HFF-Myc (cell line): ENCODE data around the gene TVP23C.
A peak's percentile ranks its signal among the peaks of the same experiment; 100 is the strongest.
"Not testable (repeated sequence)": the region's sequence is repeated elsewhere in the genome, so short reads cannot be mapped to it uniquely, and the experiment has no call there.

Experiments
- DNase-seq: peaks from one replicate; pipeline ENCODE4 v3.0.0-alpha.2; 2011; ENCODE audit warnings: low read depth; ENCODE audit errors: extremely low read depth
- H3K4me3 ChIP-seq: replicated peaks from 2 replicates; pipeline ENCODE4 v1.5.1; 2011; ENCODE audit warnings: low read depth, mild to moderate bottlenecking, control low read depth, low read length
- TF ChIP-seq, protein P1 (sequence below): IDR thresholded peaks from 2 replicates; pipeline ENCODE4 v1.5.1; 2012; ENCODE audit warnings: mild to moderate bottlenecking, low read depth, low read length, control low read depth; ENCODE audit errors: missing control alignments

The TVP23C gene

DNA sequence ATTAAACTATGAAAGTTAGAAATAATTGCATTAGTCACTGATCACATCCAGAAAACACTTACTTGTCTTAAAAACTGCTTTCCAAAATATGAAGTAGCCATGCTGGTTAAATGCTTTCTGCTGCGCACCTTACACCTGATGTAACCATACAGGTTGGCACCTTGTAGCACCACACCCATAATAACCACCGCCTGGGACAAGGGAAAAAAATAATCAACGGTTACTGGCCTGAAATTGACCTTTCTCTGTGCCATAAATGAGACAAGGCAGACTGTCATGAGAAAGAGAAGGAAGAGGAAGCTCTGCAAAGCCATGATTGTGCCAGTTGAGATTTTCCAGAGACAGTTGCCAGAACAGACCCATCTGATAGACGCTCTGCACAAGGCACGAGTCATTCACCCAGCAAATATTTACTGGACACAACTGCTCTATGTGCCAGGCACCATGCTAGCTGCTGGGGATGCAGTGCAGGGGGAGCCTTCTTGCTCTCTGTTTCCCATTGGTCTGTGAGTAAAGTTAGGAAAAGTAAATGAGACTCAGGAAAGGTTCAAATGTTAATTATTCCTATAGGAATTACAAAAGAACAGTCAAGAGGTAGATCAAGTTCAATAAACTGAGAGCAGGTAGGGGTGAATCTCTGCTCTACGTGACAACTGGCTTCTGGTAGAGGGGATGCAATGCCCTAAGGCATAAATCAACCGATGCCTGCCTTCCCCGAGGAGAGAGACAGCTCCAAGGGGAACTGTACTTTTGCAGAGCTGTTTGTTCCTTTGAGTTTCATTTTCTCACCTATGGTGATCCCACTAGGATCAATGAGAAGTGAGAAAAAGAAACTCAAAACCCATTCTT lies 22.7 kb downstream of the TVP23C start:
- DNase-seq, H3K4me3 ChIP-seq: not testable (repeated sequence)

- not testable (repeated sequence) for DNase-seq, H3K4me3 ChIP-seq
These were observed 30.2 kb downstream of the TVP23C start for GRCh38 chr17:15533122-15533521.

DNA sequence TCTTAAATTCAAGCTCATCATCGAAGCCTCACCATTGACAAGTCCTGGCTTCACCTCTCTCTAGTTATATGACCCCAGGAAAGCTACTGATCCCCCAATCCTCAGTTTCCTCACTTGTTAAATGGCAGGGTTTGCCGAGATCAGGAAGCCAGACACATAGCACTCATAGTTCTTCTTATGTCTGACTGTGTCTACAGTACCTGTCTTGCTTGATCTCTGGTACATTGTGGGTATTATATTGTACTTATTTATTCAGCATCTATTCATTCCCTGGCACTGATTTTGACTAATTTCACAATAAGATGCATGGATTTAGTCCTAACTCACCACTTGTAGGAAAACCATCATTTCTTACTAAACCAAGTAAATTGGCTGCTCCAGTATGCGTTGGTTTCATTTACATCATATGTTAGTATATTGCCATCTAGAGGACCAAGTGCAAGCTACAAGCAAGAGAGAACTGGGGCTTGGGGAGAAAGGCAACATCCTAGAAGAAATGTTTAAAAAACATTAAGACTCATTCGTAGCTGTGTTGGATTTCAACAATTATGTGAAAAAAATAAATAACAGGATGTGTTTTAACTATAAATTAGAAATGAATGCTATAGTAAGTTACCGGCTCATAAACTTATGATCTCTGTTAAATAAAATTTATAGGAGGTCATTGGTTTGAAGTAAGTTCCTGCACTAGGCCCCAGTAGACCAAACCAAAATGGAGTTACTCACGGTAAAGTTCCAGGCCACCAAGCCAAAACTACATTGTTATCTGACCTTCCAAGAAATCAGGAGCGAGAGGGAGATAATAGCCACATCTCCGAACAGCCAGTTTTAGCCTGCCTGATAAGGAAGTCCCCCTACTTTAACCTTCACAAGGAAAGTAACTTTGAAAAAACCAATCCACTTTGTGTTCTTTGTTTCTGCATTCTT lies 36.7 kb downstream of the TVP23C start:
- TF ChIP-seq, protein P1, sequence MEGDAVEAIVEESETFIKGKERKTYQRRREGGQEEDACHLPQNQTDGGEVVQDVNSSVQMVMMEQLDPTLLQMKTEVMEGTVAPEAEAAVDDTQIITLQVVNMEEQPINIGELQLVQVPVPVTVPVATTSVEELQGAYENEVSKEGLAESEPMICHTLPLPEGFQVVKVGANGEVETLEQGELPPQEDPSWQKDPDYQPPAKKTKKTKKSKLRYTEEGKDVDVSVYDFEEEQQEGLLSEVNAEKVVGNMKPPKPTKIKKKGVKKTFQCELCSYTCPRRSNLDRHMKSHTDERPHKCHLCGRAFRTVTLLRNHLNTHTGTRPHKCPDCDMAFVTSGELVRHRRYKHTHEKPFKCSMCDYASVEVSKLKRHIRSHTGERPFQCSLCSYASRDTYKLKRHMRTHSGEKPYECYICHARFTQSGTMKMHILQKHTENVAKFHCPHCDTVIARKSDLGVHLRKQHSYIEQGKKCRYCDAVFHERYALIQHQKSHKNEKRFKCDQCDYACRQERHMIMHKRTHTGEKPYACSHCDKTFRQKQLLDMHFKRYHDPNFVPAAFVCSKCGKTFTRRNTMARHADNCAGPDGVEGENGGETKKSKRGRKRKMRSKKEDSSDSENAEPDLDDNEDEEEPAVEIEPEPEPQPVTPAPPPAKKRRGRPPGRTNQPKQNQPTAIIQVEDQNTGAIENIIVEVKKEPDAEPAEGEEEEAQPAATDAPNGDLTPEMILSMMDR, result peak; percentile 41
- H3K4me3 ChIP-seq, DNase-seq: not testable (repeated sequence)

DNA sequence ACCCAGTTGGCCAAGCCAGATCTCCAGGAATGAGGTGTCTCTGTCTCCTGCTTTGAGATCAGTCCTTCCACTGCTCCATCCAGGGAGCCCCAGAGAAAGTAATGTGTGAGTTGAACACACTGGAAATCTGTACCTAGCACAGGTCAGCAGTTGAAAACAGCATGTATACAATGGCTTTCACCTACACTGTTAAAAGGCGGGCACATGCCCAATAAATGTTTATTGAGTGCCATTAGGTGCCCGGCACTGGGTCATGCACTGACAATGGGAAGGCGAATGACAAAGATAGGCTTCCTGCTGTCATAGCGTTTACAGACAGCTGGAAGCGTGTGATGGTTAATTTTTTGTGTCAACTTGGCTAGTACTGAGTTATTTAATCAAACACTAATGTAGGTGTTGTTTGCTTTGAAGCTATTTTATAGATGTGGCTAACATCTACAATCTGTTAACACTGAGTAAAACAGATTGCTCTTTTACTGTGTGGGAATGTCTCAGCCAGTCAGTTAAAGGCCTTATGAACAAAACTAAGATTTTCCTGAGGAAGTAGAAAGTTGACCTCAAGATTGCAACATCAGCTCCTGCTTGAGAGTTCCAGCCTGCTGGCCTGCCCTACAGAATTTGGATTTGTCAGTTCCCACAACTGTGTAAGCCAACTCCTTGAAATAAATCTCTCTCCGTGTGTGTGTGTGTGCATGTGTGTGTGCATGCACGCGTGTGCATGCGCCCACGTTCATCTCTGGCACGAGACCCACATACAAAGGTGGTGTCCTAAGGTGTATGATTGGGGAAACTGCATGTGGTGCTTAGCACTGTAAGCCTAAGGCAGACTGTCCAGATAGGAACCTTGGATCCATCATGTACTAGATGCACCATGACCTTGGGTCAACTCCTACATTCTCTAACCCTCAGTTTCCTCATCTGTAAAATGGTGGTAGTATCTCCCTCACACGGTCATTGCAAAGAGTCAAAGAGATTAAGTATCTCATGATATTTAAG lies 38.0 kb downstream of the TVP23C start:
- not testable (repeated sequence) for DNase-seq, H3K4me3 ChIP-seq

GRCh38 chr17:15516150-15516549 lies 47.1 kb downstream of the TVP23C start:
- no peak for DNase-seq
- TF ChIP-seq, protein P1, result no peak
- H3K4me3 ChIP-seq, result no peak overlapping the region

DNA sequence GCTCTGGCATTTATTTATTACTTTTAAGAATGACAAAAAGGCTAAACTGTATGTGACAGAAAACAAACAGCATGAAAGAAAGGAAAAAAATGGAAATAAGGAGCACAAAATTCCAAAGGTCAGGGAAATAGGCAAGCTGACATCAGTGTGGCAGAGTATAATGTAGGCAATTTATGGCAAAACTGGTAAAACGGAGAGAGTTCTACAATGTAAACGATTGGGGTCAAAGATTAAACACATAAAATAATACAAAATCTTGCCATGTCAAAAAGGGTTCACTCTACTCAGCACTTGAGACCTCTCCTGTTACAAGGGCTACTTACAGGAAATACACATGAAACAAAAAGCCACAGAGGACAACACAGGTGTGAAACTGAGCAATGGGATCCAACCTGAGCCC lies 48.8 kb downstream of the TVP23C start:
- TF ChIP-seq, protein P1, result no peak
- H3K4me3 ChIP-seq, result no peak overlapping the region
- DNase-seq, result no peak

DNA sequence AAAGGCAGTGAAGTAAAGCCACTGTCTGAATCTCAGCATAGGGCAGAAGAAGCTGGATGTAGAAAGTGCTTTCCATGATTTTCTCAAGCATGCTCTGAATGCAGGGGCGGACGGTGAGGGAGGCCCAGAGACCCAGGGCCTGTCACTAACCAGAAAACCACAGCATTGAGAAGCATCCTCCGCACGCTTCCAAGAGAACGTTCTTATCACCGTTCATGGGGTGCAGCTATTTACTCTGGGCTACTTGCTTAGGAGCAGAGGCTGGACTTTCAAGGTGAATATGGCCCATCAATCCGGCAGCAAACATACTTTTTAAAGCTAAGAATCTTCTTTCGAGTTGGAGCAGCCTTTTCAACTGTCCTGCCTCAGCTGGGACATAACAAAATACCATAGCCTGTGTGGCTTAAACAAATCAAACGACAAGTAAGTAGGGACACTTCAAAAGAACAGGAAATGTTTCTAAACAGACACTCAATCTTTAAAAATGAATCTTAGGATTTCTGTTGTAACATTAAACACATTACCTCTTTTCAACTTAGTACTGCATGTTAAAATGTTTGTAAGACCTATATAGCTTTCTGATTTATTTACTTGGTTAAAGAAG lies 49.3 kb downstream of the TVP23C start:
- TF ChIP-seq, protein P1, result no peak
- no peak for DNase-seq
- no peak overlapping the region for H3K4me3 ChIP-seq
